GM18867 (cell line): ENCODE measurements around the gene FMO5.
"Not testable (repeated sequence)": the region's sequence is repeated elsewhere in the genome, so short reads cannot be mapped to it uniquely, and the experiment has no call there.

Experiments used
- ATAC-seq: cut with Tn5 transposase; IDR thresholded peaks from one replicate; pipeline ENCODE4 v1.9.1; 2021; ENCODE audit warnings: mild to moderate bottlenecking, moderate library complexity; ENCODE audit not compliant: unreplicated experiment

The FMO5 gene

GRCh38 chr1:147240131-147240721 lies 15.1 kb upstream of the FMO5 start:
- ATAC-seq: not testable (repeated sequence)

- ATAC-seq: no peak
These were observed 14.0 kb upstream of the FMO5 start for GRCh38 chr1:147238925-147239820.

GRCh38 chr1:147238053-147238902 lies 13.1 kb upstream of the FMO5 start:
- ATAC-seq: no peak

- no peak for ATAC-seq
These were observed 12.0 kb upstream of the FMO5 start for GRCh38 chr1:147236959-147237791.

- no peak for ATAC-seq
These were observed 11.3 kb upstream of the FMO5 start for GRCh38 chr1:147236448-147236847.

GRCh38 chr1:147235822-147236221 lies 10.7 kb upstream of the FMO5 start:
- ATAC-seq: no peak

GRCh38 chr1:147233903-147234302 lies 8.8 kb upstream of the FMO5 start:
- not testable (repeated sequence) for ATAC-seq

GRCh38 chr1:147231032-147231431 lies 5.9 kb upstream of the FMO5 start:
- not testable (repeated sequence) for ATAC-seq

GRCh38 chr1:147223740-147224615 lies 1.2 kb downstream of the FMO5 start:
- no peak for ATAC-seq

GRCh38 chr1:147218606-147219005 lies 6.5 kb downstream of the FMO5 start:
- ATAC-seq: no peak

- no peak for ATAC-seq
These were observed 8.0 kb downstream of the FMO5 start for GRCh38 chr1:147217141-147217540.

GRCh38 chr1:147216124-147216523 lies 9.0 kb downstream of the FMO5 start:
- ATAC-seq: no peak

GRCh38 chr1:147215540-147215916 lies 9.6 kb downstream of the FMO5 start:
- no peak for ATAC-seq

- no peak for ATAC-seq
These were observed 10.1 kb downstream of the FMO5 start for GRCh38 chr1:147214842-147215539.

- no peak for ATAC-seq
These were observed 10.8 kb downstream of the FMO5 start for GRCh38 chr1:147214325-147214724.

GRCh38 chr1:147213271-147213670 lies 11.9 kb downstream of the FMO5 start:
- no peak for ATAC-seq

GRCh38 chr1:147211577-147211976 lies 13.6 kb downstream of the FMO5 start:
- ATAC-seq: no peak

GRCh38 chr1:147210987-147211386 lies 14.2 kb downstream of the FMO5 start:
- no peak for ATAC-seq
